Daoy (cell line): ENCODE data around the gene SEPSECS. TPM values are rescaled to one million over a fixed set of nuclear protein-coding genes. Genes with fewer than 3 reads are reported as not detected.

Experiments used
- DNase-seq: peaks from one replicate; pipeline ENCODE4 v3.0.0-alpha.2; 2015; ENCODE audit warnings: low read depth
- total RNA-seq: library from RNA; depleted of rRNA; stranded (reverse); fragments of >200 nt; shearing (Covaris generic); gene quantifications from 2 replicates; pipeline ENCODE4 v1.2.3, GENCODE V29; 2014; rRNA removed

The SEPSECS gene
- total RNA-seq, result 7.4 and 7.5 TPM in 2 replicates

DNA sequence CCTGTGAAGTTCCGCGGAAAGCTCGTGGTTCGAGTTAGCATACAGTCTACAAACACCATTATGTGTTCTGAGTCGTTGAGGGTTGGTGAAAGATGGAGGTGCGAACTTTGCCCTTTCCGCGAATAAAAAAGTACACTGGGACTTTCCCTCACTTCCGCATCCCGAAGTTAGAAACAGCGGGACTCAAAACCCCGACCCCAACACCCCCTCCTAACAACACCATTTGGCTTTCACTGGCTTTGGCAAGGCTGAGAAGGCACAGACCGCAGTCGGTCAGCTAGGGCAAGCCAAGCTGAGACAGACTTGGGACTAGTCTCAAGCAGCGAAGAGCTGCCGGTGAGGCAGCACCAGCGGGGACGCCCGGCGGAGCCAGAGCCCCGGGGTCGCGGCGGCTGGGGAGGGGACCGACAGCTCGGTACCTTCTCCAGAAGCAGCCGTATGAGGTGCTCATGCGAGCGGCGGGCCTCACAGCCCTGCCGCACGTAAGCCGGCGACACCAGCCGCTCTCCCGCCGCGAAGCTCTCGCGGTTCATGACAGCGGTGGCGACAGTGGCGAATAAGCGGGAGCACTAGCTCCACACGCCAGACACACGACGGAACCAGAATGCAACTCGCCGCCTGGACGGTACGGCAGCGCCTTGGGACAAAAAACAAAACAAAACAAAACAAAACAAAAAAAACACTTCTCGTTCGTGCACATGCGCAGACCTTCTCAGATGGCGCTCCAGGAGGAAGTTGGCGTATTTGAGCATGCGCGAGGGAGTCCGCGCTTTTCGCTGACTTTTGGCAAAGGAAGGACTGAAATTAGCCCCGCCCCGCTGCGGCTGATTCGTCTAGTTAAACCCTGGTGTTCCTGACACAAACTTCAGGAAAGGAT is at the start of gene SEPSECS:
Gene SEPSECS (minus strand): TSS at position 613 of the 877 bp plus-strand sequence. CDS start 80 bp downstream, at position 533.
- DNase-seq, result peak; percentile 97

DNA sequence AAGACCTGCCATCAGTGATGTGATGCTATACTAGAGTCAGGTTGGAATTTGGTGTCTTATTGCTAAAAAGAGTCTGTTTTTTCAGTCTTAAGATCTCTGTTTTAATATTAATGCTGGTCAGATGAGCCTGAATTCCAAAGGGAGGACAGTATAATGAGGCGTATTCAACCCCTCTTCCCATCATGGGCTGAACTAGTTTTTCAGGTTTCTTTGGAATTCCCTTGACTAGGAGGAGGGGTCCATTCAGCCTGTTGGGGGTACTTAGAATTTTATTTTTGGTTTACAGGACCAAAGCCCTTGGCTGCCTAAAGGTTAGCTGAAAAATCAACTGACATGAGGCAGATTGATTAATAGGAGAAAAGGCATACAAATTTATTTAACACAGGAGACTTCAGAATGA is 49.5 kb upstream of the SEPSECS start:
- DNase-seq, result no peak

DNA sequence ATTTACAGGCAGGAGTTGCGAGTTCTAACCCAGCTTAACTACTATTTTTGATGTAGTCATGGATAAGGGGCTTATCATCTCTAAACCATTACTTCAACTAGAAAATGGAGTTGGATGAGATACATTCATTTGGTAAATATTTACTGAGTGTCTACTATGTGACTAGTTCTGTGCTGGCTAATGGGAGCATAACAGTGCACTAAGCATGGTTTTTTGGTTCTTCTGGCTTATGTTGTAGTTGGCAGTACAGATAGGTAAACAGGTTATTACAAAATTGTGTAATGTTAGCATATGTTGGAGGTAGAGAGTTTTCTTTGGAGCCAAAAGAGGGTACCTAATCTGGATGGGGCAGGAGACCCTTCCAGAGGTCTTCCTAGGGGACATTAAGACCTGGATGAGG is 47.7 kb upstream of the SEPSECS start:
- DNase-seq, result no peak

DNA sequence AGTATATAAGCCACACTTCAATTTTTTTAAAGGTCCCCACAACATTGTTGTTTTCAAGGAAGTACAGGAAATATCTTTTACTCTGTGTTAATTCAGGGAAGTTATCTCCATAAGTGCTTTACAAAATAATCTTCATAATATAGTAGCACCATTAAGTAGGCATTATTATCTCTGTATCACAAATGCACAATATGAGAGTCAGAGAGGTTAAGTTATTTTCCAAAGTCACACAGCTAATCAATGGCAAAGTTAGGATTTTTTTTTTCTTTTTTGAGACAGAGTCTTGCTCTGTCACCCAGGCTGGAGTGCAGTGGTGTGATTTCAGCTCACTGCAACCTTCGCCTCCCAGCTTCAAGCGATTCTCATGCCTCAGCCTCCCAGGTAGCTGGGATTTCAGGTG is 38.5 kb upstream of the SEPSECS start:
- no peak for DNase-seq

DNA sequence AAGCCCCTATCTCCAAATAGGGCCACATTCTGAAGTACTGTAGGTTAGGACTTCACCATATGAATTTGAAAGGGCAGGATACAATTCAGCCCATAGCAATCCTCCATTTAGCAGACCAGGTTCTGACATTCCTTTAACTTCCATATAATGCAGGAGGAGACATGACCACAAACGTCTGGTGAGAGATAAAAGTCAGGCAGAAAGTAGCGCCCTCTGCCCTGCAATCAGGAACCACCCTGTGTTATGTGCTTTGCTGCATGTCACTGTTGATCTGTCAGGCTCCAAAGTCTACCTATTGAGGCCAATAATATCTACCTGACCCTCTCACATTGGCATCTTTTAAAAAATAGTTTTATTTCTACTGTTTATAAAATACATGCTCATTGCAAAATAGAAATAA is 30.2 kb upstream of the SEPSECS start:
- no peak for DNase-seq

- no peak for DNase-seq
Measured at GRCh38 chr4:25184056-25184455, 23.8 kb upstream of the SEPSECS start.

DNA sequence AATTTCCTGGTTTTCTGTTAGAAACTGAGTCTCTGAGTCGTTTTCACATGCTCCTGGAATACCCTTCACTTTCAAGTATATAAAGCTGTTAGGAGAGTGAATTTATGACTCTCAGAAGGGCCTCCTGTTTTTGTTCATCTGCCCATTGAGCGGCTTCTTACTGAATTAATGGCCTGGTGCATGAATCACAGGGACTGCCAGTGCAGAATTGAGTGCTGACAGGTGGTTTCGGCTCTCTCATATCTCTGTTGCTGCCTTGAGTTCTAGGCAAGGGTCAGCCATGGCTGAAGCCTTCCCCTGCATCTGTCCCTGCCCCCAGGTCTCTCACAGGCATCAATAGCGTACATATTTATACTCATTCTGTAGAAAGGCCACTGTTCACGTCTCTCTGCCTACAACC is 22.7 kb upstream of the SEPSECS start:
- DNase-seq, result no peak

DNA sequence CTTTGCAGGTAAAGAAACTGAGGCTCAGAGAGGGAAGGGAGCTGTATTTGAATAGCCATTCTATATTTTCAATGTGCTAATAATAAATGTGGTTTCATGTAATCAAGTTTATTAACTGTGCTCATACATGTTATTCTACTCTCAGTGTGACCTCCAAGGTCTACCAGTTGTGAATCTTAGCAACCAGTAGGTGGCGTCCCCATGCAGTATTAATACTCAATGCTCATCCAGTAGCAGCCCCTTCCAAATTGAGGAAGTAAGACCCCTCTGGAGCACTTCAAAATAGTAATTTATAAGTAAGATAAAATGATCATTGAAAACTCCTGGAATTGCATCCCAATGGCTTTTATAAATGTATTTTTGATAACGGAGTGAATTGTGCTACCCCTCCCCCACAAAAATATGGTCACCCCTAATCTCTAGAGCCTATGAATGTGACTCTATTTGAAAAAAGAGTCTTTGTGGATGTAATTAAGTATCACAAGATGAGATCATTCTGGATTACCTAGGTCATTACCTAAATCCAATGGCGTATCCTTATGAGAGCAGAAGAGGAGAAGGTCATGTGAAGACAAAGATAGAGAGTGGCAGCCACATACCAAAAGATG is 20.4 kb upstream of the SEPSECS start:
- DNase-seq, result peak; percentile 32

DNA sequence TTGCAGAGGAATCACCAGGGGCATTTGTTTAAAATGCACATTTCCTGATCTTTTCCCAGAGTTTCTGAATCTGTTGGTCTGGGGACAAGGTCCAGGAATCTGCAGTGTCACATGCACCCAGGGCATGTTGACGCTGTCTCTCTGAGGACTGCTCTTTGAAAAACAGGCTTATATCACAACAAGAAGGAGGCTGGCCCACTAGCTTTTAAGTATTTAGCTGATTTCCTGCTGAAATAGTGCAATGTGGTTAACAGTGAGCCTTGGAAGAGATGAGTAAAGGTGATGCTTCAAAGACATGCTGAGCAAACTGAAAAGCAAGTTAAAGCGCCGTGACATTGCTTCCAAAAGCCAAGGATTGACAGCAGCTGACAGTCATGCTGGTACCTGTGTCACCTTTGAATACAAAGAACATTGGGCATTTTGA is 18.6 kb upstream of the SEPSECS start:
- no peak for DNase-seq

GRCh38 chr4:25177147-25177546 is 16.9 kb upstream of the SEPSECS start:
- no peak for DNase-seq

- DNase-seq, result peak; percentile 28
Measured at GRCh38 chr4:25174674-25175073, 14.4 kb upstream of the SEPSECS start.

GRCh38 chr4:25172961-25173915 is 13.0 kb upstream of the SEPSECS start:
- DNase-seq, result peak; percentile 89

GRCh38 chr4:25171201-25171865 is 11.1 kb upstream of the SEPSECS start:
- DNase-seq, result no peak

DNA sequence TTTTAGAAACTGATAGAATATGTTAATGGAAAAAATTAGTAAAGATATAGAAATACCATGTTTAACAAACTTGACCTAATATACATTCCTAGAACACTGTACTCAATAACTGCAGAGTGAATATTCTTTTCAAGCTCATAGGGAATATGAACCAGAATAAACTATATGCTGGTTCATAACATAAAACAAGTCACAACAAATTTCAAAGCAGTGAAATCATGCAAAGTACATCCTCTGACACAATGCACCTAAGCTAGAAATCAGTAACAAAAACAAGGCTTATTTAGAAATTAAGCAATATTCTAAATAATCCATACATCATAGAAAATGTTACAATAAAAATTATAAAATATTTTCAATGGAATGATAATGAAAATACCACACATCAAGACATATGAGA is 9.2 kb upstream of the SEPSECS start:
- DNase-seq, result no peak

- no peak for DNase-seq
Measured at GRCh38 chr4:25165916-25166315, 5.7 kb upstream of the SEPSECS start.

- no peak for DNase-seq
Measured at GRCh38 chr4:25163196-25163595, 2.9 kb upstream of the SEPSECS start.

- no peak for DNase-seq
Measured at GRCh38 chr4:25162566-25162965, 2.3 kb upstream of the SEPSECS start.

GRCh38 chr4:25161593-25161950 is 1.3 kb upstream of the SEPSECS start:
- DNase-seq, result peak; percentile 9

DNA sequence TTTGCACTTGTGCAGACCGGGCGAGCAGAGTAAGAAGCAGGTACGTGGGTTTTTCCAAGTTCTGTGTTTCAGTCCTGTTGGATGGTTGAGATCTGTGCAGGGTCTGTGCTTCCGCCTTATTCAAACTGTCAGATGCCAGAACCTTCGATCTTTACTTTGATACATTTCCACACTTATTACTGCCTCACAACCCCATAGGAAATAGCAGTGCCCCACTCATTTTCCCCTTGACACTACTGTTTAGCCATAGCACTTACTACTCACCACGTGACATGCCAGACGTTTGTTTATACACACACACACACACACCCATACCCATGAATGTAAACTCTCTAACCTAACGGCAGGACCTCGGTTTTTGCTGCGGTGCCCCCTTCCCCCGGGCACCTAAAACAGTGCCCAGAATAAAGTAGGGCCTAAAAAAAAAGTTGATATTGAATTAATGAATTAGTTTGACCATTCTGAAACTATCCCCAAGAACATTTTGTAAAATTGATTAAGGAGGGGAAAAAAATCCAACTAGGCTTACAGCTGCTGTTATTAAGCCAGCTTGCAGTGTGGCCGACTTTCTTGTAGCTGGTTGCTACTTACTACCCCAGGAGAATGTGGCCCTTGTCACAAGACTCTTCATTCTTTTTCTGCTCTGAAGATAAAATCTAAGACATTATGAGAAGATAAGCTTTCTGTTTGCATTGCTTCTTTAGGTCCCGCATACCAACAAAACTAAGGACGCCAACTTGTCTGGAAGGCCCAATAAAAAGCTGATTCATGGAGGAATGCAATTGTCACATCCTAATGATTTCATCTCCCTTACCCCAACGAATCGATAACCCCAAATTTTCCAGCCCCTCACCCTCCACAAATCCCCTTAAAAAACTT is 704 bp upstream of the SEPSECS start:
- DNase-seq, result peak; percentile 6

- no peak for DNase-seq
Measured at GRCh38 chr4:25158817-25159216, 1.4 kb downstream of the SEPSECS start.

DNA sequence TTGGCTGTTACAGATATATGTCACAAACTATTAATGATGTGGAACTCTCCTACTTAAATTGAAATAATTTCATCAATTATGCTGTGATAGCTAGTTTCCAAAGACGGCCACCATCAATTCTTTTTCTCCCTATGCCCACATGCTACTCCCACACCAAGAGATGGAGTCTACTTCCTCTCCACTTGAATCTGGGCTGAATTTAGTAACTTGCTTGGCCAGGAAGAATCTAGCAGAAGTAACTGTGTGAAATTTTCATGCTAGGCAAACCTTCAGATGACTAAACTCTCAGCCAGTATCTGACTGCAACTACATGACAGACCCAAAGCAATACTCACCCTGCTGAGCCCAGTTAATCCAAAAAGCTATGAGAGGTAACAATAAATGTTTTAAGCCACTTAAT is 3.2 kb downstream of the SEPSECS start:
- no peak for DNase-seq
